Smooth muscle cell (in vitro differentiated cells): Measurements from ENCODE around the gene SPA17. TPM values are rescaled to one million over a fixed set of nuclear protein-coding genes. Genes with fewer than 3 reads are reported as not detected.

ENCODE experiments used
- DNase-seq: peaks from one replicate; lab custom pipeline; 2025; ENCODE audit not compliant: unreplicated experiment; lab: John Stamatoyannopoulos, UW
- H2AFZ ChIP-seq: fragments of 200-600 bp; sonication (generic); 2 replicates; pipeline ENCODE4 v1.6.0; 2016; ENCODE audit warnings: antibody characterized with exemption, low read depth, mild to moderate bottlenecking
- H3F3A ChIP-seq: fragments of 200-600 bp; sonication (generic); 2 replicates; pipeline ENCODE4 v1.6.0; 2017; ENCODE audit warnings: antibody characterized with exemption, low read depth
- H3K27ac ChIP-seq: fragments of 200-600 bp; sonication (generic); 2 replicates; pipeline ENCODE4 v1.5.1; 2016; ENCODE audit warnings: low read depth, mild to moderate bottlenecking
- H3K27me3 ChIP-seq: fragments of 200-600 bp; sonication (generic); 2 replicates; pipeline ENCODE4 v1.6.1; 2016; ENCODE audit warnings: low read depth, mild to moderate bottlenecking
- H3K36me3 ChIP-seq: fragments of 200-600 bp; sonication (generic); 2 replicates; pipeline ENCODE4 v1.5.1; 2016; ENCODE audit warnings: low read depth
- H3K4me1 ChIP-seq: fragments of 200-600 bp; sonication (generic); 2 replicates; pipeline ENCODE4 v1.5.1; 2016; ENCODE audit warnings: low read depth
- H3K4me2 ChIP-seq: fragments of 200-600 bp; sonication (generic); 2 replicates; pipeline ENCODE4 v1.6.0; 2016; ENCODE audit warnings: mild to moderate bottlenecking
- H3K4me3 ChIP-seq: fragments of 200-600 bp; sonication (generic); 2 replicates; pipeline ENCODE4 v1.5.1; 2016; ENCODE audit warnings: mild to moderate bottlenecking
- H3K79me2 ChIP-seq: fragments of 200-600 bp; sonication (generic); 2 replicates; pipeline ENCODE4 v1.6.0; 2016; ENCODE audit warnings: low read depth, mild to moderate bottlenecking
- H3K9ac ChIP-seq: fragments of 200-600 bp; sonication (generic); 2 replicates; pipeline ENCODE4 v1.6.0; 2016; ENCODE audit warnings: low read depth
- H3K9me3 ChIP-seq: fragments of 200-600 bp; sonication (generic); replicated peaks from 2 replicates; pipeline ENCODE4 v1.5.1; 2016; ENCODE audit warnings: low read depth
- H4K20me1 ChIP-seq: fragments of 200-600 bp; sonication (generic); 2 replicates; pipeline ENCODE4 v1.6.0; 2016; ENCODE audit warnings: low read depth
- CTCF ChIP-seq: fragments of 200-600 bp; sonication (generic); IDR thresholded peaks from 2 replicates; pipeline ENCODE4 v1.5.1; 2017; ENCODE audit warnings: borderline replicate concordance, mild to moderate bottlenecking, antibody characterized with exemption; ENCODE audit not compliant: insufficient read depth, poor library complexity, severe bottlenecking
- WGBS: methylation state at CpG from one replicate; pipeline ENCODE4 v1.1.7; 2016; ENCODE audit warnings: low lambda C conversion rate; 5-methylcytosine and 5-hydroxymethylcytosine counted together
- polyA plus RNA-seq: library from polyadenylated mRNA; unstranded; fragments of >200 nt; fragmentation: Nextera tagmentation; extraction: Ambion mirVana; gene quantifications from 2 replicates; pipeline ENCODE4 v1.2.1, GENCODE V29; 2016
- total RNA-seq: library from RNA; depleted of rRNA; stranded (reverse); fragments of >200 nt; gene quantifications from 2 replicates; pipeline ENCODE4 v1.2.3, GENCODE V29; 2014

Gene SPA17
- total and polyA plus RNA-seq, 2 experiments from 2014 or later = 6.1 to 7.4 TPM

- Histone ChIP-seq H3K9ac (no peak overlapping the region), H3K27me3 (no peaks in the 10 kb centered on the region), H2AFZ (no peak overlapping the region), H3K9me3 (no peaks in the 10 kb centered on the region), H3K79me2 (no peaks in the 10 kb centered on the region), H3K36me3 (no peaks in the 10 kb centered on the region), H3K4me1 (no peaks in the 10 kb centered on the region), H3K4me2 (no peak overlapping the region), H4K20me1 (no peaks in the 10 kb centered on the region), H3F3A (no peaks in the 10 kb centered on the region), H3K4me3 (no peak overlapping the region), H3K27ac (no peak overlapping the region)
- TF ChIP-seq CTCF = no peak
- DNase-seq = no peak
These were observed 26.3 kb downstream of the SPA17 start for GRCh38 chr11:124700028-124700427.

GRCh38 chr11:124707829-124708228 lies 34.1 kb downstream of the SPA17 start:
- H3F3A ChIP-seq = no peaks in the 10 kb centered on the region
- DNase-seq = no peak
- H3K27ac ChIP-seq = no peak overlapping the region
- no peaks in the 10 kb centered on the region for H3K36me3 ChIP-seq
- no peak overlapping the region for H3K9ac ChIP-seq
- TF ChIP-seq CTCF = no peak
- H3K4me3 ChIP-seq = no peak overlapping the region
- no peak overlapping the region for H3K4me2 ChIP-seq
- no peaks in the 10 kb centered on the region for H4K20me1 ChIP-seq
- no peak overlapping the region for H2AFZ ChIP-seq
- no peaks in the 10 kb centered on the region for H3K9me3 ChIP-seq
- no peaks in the 10 kb centered on the region for H3K4me1 ChIP-seq
- 90% methylated on average over 4 of the region's 4 CpGs for WGBS
- H3K27me3 ChIP-seq = no peaks in the 10 kb centered on the region
- H3K79me2 ChIP-seq = no peaks in the 10 kb centered on the region

- 81% methylated on average over 3 of the region's 3 CpGs for WGBS
- no peak for TF ChIP-seq CTCF
- H3K27me3 ChIP-seq = peaks cover 25% of the 10 kb centered on the region
These were observed 38.7 kb downstream of the SPA17 start for GRCh38 chr11:124712392-124712791.

GRCh38 chr11:124716591-124716990 lies 42.9 kb downstream of the SPA17 start:
- no peak overlapping the region for H3K4me2 ChIP-seq
- no peak overlapping the region for H3K4me3 ChIP-seq
- 63% methylated on average over 3 of the region's 3 CpGs for WGBS
- no peak overlapping the region for H3K9ac ChIP-seq
- H3K27me3 ChIP-seq = peaks cover 67% of the 10 kb centered on the region
- no peak for DNase-seq
- no peaks in the 10 kb centered on the region for H4K20me1 ChIP-seq
- no peak overlapping the region for H3K27ac ChIP-seq
- H3K79me2 ChIP-seq = no peaks in the 10 kb centered on the region
- no peaks in the 10 kb centered on the region for H3F3A ChIP-seq
- H2AFZ ChIP-seq = no peak overlapping the region
- TF ChIP-seq CTCF = no peak
- peaks cover 15% of the 10 kb centered on the region for H3K4me1 ChIP-seq
- no peaks in the 10 kb centered on the region for H3K9me3 ChIP-seq
- no peaks in the 10 kb centered on the region for H3K36me3 ChIP-seq

More at GRCh38 chr11:124712392-124712791, 38.7 kb downstream of the SPA17 start:
- no peak overlapping the region for H3K27ac ChIP-seq
- H3K9me3 ChIP-seq = no peaks in the 10 kb centered on the region
- no peaks in the 10 kb centered on the region for H4K20me1 ChIP-seq
- no peaks in the 10 kb centered on the region for H3K36me3 ChIP-seq
- no peak for DNase-seq
- H3K79me2 ChIP-seq = no peaks in the 10 kb centered on the region
- no peak overlapping the region for H3K9ac ChIP-seq
- no peak overlapping the region for H3K4me2 ChIP-seq
- peaks cover 1% of the 10 kb centered on the region for H3K4me1 ChIP-seq
- H3F3A ChIP-seq = no peaks in the 10 kb centered on the region
- no peak overlapping the region for H3K4me3 ChIP-seq
- H2AFZ ChIP-seq = no peak overlapping the region
